ENCODE results near the gene MED13. TPM values are rescaled to one million over a fixed set of nuclear protein-coding genes. Genes with fewer than 3 reads are reported as not detected.
A peak's percentile ranks its signal among the peaks of the same experiment; 100 is the strongest.

Gene MED13
- total RNA-seq, 1 donor: 68.8 TPM

GRCh38 chr17:61997664-61998063 is 67.4 kb downstream of the MED13 start:
- no peak overlapping the region for H2AFZ ChIP-seq (ENCODE audit: low read length)
- H4K20me1 ChIP-seq (ENCODE audit: insufficient read depth, low read length): peaks cover 22% of the 10 kb centered on the region
- no peak for DNase-seq (ENCODE audit: insufficient read length, low spot score, missing footprints)
- peak overlapping the region; percentile 81 for H3K27ac ChIP-seq (ENCODE audit: low read depth, low read length)
- peaks cover 14% of the 10 kb centered on the region for H3K36me3 ChIP-seq (ENCODE audit: insufficient read depth, low read length)
- no peak overlapping the region for H3K4me3 ChIP-seq (ENCODE audit: insufficient read depth, low read length)
- H3K4me1 ChIP-seq (ENCODE audit: insufficient read depth, low read length): peaks cover 19% of the 10 kb centered on the region
- H3K27me3 ChIP-seq (ENCODE audit: insufficient read depth, low read length): no peaks in the 10 kb centered on the region
- H3K4me2 ChIP-seq (ENCODE audit: insufficient read depth, low read length): peak overlapping the region; percentile 18
- no peak for TF ChIP-seq CTCF (IDR thresholded peaks at IDR 0.05; ENCODE audit: extremely low read depth, low read depth, low read length)
- H3K79me2 ChIP-seq (ENCODE audit: insufficient read depth, low read length): peaks cover 53% of the 10 kb centered on the region
- no peaks in the 10 kb centered on the region for H3K9me3 ChIP-seq (ENCODE audit: low read depth, low read length)

GRCh38 chr17:61996916-61997605 is 68.0 kb downstream of the MED13 start:
- Histone ChIP-seq H3K27ac (ENCODE audit: low read depth, low read length) (peak overlapping the region; percentile 77), H3K27me3 (ENCODE audit: insufficient read depth, low read length) (no peaks in the 10 kb centered on the region), H2AFZ (ENCODE audit: low read length) (no peak overlapping the region), H3K36me3 (ENCODE audit: insufficient read depth, low read length) (peaks cover 18% of the 10 kb centered on the region), H3K9me3 (ENCODE audit: low read depth, low read length) (no peaks in the 10 kb centered on the region), H3K4me1 (ENCODE audit: insufficient read depth, low read length) (peaks cover 19% of the 10 kb centered on the region), H4K20me1 (ENCODE audit: insufficient read depth, low read length) (peaks cover 22% of the 10 kb centered on the region), H3K4me3 (ENCODE audit: insufficient read depth, low read length) (no peak overlapping the region), H3K4me2 (ENCODE audit: insufficient read depth, low read length) (peak overlapping the region; percentile 18), H3K79me2 (ENCODE audit: insufficient read depth, low read length) (peaks cover 48% of the 10 kb centered on the region)
- no peak for DNase-seq (ENCODE audit: insufficient read length, low spot score, missing footprints)
- TF ChIP-seq CTCF (IDR thresholded peaks at IDR 0.05; ENCODE audit: extremely low read depth, low read depth, low read length): no peak

- Histone ChIP-seq H2AFZ (ENCODE audit: low read length) (no peak overlapping the region), H3K27me3 (ENCODE audit: insufficient read depth, low read length) (no peaks in the 10 kb centered on the region), H3K27ac (ENCODE audit: low read depth, low read length) (no peak overlapping the region), H3K4me3 (ENCODE audit: insufficient read depth, low read length) (no peak overlapping the region), H4K20me1 (ENCODE audit: insufficient read depth, low read length) (no peaks in the 10 kb centered on the region), H3K4me1 (ENCODE audit: insufficient read depth, low read length) (no peaks in the 10 kb centered on the region), H3K36me3 (ENCODE audit: insufficient read depth, low read length) (peaks cover 30% of the 10 kb centered on the region), H3K79me2 (ENCODE audit: insufficient read depth, low read length) (peaks cover 8% of the 10 kb centered on the region), H3K9me3 (ENCODE audit: low read depth, low read length) (no peaks in the 10 kb centered on the region), H3K4me2 (ENCODE audit: insufficient read depth, low read length) (no peak overlapping the region)
- no peak for DNase-seq (ENCODE audit: insufficient read length, low spot score, missing footprints)
- TF ChIP-seq CTCF (IDR thresholded peaks at IDR 0.05; ENCODE audit: extremely low read depth, low read depth, low read length): no peak
Observed at GRCh38 chr17:61989509-61989908, 75.6 kb downstream of the MED13 start.

- H3K4me2 ChIP-seq (ENCODE audit: insufficient read depth, low read length): no peak overlapping the region
- H3K9me3 ChIP-seq (ENCODE audit: low read depth, low read length): no peaks in the 10 kb centered on the region
- no peak overlapping the region for H2AFZ ChIP-seq (ENCODE audit: low read length)
- no peaks in the 10 kb centered on the region for H3K27me3 ChIP-seq (ENCODE audit: insufficient read depth, low read length)
- H3K27ac ChIP-seq (ENCODE audit: low read depth, low read length): no peak overlapping the region
- peaks cover 45% of the 10 kb centered on the region for H3K36me3 ChIP-seq (ENCODE audit: insufficient read depth, low read length)
- TF ChIP-seq CTCF (IDR thresholded peaks at IDR 0.05; ENCODE audit: extremely low read depth, low read depth, low read length): no peak
- no peak for DNase-seq (ENCODE audit: insufficient read length, low spot score, missing footprints)
- peaks cover 17% of the 10 kb centered on the region for H3K79me2 ChIP-seq (ENCODE audit: insufficient read depth, low read length)
- no peaks in the 10 kb centered on the region for H3K4me1 ChIP-seq (ENCODE audit: insufficient read depth, low read length)
- H4K20me1 ChIP-seq (ENCODE audit: insufficient read depth, low read length): no peaks in the 10 kb centered on the region
- H3K4me3 ChIP-seq (ENCODE audit: insufficient read depth, low read length): no peak overlapping the region
Observed at GRCh38 chr17:61986898-61987297, 78.2 kb downstream of the MED13 start.

All from osteoblast (primary cell).